Upper lobe of left lung (tissue), 4 donors: ENCODE results near the gene STAT5B.

Experiments
- POLR2A ChIP-seq, 4 donors: fragments of 450-650 bp; IDR thresholded peaks; one replicate each; pipeline ENCODE4 v1.5.1; 2016 to 2017; ENCODE audit warnings: antibody characterized with exemption in 4 of 4, mild to moderate bottlenecking in 2 of 4
- POLR2AphosphoS5 ChIP-seq, 2 donors: sonication (generic); formaldehyde crosslinking; IDR thresholded peaks; one replicate each; pipeline ENCODE4 v1.5.1; 2017; ENCODE audit warnings: antibody characterized with exemption in 2 of 2
- TF ChIP-seq, protein P1 (sequence below), 6 experiments: fragments of 450-650 bp in 4 of 6; fragments of 200-600 bp in 2 of 6; sonication (generic) in 2 of 6; IDR thresholded peaks; one replicate each; pipeline ENCODE4 v1.5.1; 2016 to 2019; ENCODE audit warnings: antibody characterized with exemption in 6 of 6

DNA sequence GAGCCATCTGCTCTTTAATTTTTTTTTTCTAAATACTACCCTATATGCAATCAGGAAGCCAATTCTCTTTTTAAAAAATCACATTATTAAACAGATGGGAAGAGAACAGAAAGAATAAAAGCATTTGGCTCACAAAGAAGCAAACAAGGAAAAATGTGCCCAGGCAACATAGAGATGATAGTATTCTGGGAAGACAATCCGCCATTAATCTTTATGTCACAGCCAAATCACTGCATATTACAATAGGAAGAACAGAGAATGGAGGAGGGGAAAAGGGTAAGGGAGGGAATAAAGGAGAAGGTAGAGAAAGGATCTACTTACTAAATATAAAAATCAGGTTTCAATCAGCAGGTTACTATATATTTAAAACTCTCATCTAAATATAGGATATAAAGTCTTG lies 34.3 kb downstream of the STAT5B start:
- TF ChIP-seq, protein P1, sequence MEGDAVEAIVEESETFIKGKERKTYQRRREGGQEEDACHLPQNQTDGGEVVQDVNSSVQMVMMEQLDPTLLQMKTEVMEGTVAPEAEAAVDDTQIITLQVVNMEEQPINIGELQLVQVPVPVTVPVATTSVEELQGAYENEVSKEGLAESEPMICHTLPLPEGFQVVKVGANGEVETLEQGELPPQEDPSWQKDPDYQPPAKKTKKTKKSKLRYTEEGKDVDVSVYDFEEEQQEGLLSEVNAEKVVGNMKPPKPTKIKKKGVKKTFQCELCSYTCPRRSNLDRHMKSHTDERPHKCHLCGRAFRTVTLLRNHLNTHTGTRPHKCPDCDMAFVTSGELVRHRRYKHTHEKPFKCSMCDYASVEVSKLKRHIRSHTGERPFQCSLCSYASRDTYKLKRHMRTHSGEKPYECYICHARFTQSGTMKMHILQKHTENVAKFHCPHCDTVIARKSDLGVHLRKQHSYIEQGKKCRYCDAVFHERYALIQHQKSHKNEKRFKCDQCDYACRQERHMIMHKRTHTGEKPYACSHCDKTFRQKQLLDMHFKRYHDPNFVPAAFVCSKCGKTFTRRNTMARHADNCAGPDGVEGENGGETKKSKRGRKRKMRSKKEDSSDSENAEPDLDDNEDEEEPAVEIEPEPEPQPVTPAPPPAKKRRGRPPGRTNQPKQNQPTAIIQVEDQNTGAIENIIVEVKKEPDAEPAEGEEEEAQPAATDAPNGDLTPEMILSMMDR (IDR thresholded peaks at IDR 0.05) = no peak
- TF ChIP-seq POLR2A (IDR thresholded peaks at IDR 0.05) (no peak), POLR2AphosphoS5 (IDR thresholded peaks at IDR 0.05) (no peak)
